AG04450 (cell line): ENCODE measurements around the gene PTPRR. TPM values are rescaled to one million over a fixed set of nuclear protein-coding genes. Genes with fewer than 3 reads are reported as not detected.

Experiments
- CTCF ChIA-PET: fragments of 300-600, 350-600 bp; formaldehyde crosslinking; extraction: SDS; loops from one replicate; lab custom pipeline; 2022; ENCODE audit warnings: antibody characterized with exemption, inconsistent platforms; lab: Charles Lee
- POLR2A ChIA-PET: fragments of 350-600 bp; formaldehyde crosslinking; extraction: SDS; loops from one replicate; lab custom pipeline; 2021; ENCODE audit warnings: antibody characterized with exemption, inconsistent platforms; lab: Yijun Ruan, JAX
- DNase-seq: peaks from one replicate; pipeline ENCODE4 v3.0.0-alpha.2; 2011; ENCODE audit warnings: low read depth, low spot score
- H3K27ac ChIP-seq: one replicate; pipeline ENCODE4 v1.5.1; 2012; ENCODE audit warnings: low read depth, low read length, control low read depth
- H3K27me3 ChIP-seq: one replicate; pipeline ENCODE4 v1.6.0; 2012; ENCODE audit warnings: low read length; ENCODE audit not compliant: control insufficient read depth, insufficient read depth
- H3K4me3 ChIP-seq: 2 replicates; pipeline ENCODE4 v1.5.1; 2011; ENCODE audit warnings: mild to moderate bottlenecking, low read depth, low read length, control low read depth
- H3K9me3 ChIP-seq: 2 replicates; pipeline ENCODE4 v1.5.1; 2012; ENCODE audit warnings: low read length; ENCODE audit not compliant: control insufficient read depth, insufficient read depth
- polyA plus RNA-seq: library from polyadenylated mRNA; depleted of rRNA; stranded (reverse); fragments of >200 nt; gene quantifications from 2 replicates; pipeline ENCODE4 v1.2.3, GENCODE V29; 2011
- TF ChIP-seq, protein P1 (sequence below): IDR thresholded peaks from 2 replicates; pipeline ENCODE4 v1.5.1; 2011; ENCODE audit warnings: low read depth, low read length, control low read depth, inconsistent platforms

Gene PTPRR
- polyA plus RNA-seq, 1 experiment, result 0.07 TPM

DNA sequence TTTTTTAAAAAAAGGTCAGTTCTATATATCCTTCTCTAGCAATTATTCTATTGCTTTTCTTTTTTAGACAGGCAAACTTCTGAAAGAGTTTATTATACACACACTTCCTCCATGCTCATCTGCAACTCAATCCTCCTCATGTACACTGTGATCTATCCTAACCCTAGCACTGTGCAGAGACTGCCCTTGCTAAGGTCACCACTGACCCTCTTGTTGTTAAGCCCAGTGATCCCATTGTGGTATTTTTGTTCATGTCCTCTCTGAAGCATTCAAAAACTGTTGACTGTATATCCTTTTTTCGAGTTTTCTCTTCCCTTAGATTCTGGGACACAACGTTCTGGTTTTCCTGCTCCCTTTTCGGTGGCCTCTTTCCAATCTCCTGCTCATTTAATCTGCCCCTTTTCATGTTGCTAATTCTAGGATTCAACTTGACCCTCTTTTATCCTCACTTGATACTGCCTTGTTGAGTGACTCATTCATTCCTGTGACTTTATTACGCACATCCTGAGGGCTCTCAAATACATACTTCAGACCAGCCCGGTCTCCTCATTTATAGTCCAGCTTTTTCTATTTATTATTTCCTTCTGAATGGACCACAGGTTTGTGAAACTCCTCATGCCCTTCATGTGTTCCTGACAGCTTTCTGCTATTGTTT, 229.4 kb downstream of the PTPRR start:
- Histone ChIP-seq H3K4me3 (no peak overlapping the region), H3K27ac (no peak overlapping the region), H3K9me3 (no peaks in the 10 kb centered on the region), H3K27me3 (no peaks in the 10 kb centered on the region)
- ChIA-PET POLR2A (no interaction called here), CTCF (no interaction called here)
- DNase-seq, result no peak
- TF ChIP-seq, protein P1, sequence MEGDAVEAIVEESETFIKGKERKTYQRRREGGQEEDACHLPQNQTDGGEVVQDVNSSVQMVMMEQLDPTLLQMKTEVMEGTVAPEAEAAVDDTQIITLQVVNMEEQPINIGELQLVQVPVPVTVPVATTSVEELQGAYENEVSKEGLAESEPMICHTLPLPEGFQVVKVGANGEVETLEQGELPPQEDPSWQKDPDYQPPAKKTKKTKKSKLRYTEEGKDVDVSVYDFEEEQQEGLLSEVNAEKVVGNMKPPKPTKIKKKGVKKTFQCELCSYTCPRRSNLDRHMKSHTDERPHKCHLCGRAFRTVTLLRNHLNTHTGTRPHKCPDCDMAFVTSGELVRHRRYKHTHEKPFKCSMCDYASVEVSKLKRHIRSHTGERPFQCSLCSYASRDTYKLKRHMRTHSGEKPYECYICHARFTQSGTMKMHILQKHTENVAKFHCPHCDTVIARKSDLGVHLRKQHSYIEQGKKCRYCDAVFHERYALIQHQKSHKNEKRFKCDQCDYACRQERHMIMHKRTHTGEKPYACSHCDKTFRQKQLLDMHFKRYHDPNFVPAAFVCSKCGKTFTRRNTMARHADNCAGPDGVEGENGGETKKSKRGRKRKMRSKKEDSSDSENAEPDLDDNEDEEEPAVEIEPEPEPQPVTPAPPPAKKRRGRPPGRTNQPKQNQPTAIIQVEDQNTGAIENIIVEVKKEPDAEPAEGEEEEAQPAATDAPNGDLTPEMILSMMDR, result no peak

DNA sequence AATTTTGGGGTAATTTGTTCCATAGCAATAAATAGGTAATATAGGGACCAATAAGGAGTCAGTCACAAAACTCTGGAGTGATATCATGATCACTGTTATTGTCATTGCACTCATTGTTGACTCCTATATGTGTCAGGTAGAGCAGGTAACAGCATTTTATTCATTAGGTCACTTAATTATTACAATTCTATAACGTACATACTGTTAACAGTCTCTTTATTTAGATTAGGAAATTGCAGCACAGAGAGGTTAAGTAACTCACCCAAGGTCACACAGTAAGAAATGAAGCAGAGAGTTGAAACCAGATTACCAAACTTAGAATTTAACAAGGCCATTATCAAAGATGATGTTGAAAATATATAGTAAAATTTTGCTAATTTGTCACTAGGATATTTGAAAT, 233.6 kb downstream of the PTPRR start:
- DNase-seq, result no peak
- TF ChIP-seq, protein P1, result no peak
- no peak overlapping the region for H3K27ac ChIP-seq
- ChIA-PET POLR2A (no interaction called here), CTCF (no interaction called here)
- H3K9me3 ChIP-seq, result no peaks in the 10 kb centered on the region
- H3K4me3 ChIP-seq, result no peak overlapping the region
- H3K27me3 ChIP-seq, result no peaks in the 10 kb centered on the region

DNA sequence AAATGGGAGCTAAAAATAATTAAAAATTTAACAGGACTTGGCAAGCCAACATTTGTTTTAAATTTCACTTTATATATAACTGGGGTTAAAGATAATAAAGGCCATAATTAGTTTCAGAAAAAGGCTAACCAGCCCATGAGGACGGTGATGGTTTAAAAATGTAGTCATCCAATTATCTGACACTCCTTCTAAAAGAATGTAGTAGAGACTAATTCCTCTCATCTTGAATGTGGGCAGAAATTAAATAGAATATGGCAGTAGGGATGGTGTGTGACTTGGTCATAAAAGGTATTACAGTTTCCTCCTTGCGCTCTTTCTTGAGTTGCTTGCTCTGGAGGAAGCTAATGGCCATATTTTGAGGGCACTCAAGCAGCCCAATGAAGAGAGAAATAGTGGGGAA, 234.2 kb downstream of the PTPRR start:
- H3K9me3 ChIP-seq, result no peaks in the 10 kb centered on the region
- ChIA-PET POLR2A (no interaction called here), CTCF (interaction anchor here (1.0 kb wide), 1 partner anchor 47 kb away, joined by 6 read pairs; no protein-coding TSS in a partner anchor)
- TF ChIP-seq, protein P1, result no peak
- DNase-seq, result no peak
- no peak overlapping the region for H3K27ac ChIP-seq
- H3K4me3 ChIP-seq, result no peak overlapping the region
- no peaks in the 10 kb centered on the region for H3K27me3 ChIP-seq

DNA sequence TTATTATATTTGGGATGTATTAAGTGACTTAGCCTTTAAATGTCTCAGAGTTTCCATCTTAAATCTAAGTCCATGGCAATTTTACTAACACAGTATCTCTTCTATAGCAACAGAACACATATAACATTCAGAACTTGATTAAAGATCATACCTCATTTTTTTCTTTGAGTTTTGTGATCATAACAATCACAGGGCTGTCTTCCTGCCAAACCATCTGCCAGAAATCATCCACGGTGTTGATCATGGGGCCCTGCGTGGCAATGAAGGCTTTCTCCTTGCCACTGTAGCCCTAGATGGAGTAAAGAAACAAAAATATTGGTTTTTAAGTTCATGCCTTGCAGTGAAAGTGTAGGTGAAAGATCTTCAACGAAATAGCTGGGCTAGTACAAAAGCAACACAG, 236.6 kb downstream of the PTPRR start:
- TF ChIP-seq, protein P1, result no peak
- POLR2A ChIA-PET, result no interaction called here

DNA sequence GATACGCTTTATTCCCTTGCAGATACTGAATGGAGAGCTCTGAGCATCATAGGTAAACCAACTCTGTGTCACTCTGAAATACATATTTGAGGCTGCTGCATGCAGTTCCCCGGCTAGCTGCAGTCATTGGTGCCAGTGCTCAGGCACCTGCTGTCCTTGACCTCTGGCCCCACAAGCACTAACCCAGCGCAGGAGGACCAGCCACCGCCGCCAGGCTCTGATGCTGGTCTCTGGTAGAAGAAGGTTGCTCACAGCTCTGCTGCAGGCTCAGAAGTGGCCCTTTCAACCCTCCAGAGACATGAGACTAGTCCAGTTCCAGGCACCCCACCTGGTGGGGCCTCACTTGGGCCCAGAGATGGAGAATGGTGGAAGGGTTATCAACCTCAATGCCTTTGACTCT, 248.8 kb downstream of the PTPRR start:
- CTCF ChIA-PET, result no interaction called here
- TF ChIP-seq, protein P1, result no peak
- POLR2A ChIA-PET, result no interaction called here

More for the DNA sequence above, 236.6 kb downstream of the PTPRR start:
- no peak overlapping the region for H3K4me3 ChIP-seq
- DNase-seq, result no peak
- no peaks in the 10 kb centered on the region for H3K9me3 ChIP-seq
- no peak overlapping the region for H3K27ac ChIP-seq
- H3K27me3 ChIP-seq, result no peaks in the 10 kb centered on the region
- CTCF ChIA-PET, result no interaction called here

More for the DNA sequence above, 248.8 kb downstream of the PTPRR start:
- no peaks in the 10 kb centered on the region for H3K27me3 ChIP-seq
- no peaks in the 10 kb centered on the region for H3K9me3 ChIP-seq
- H3K27ac ChIP-seq, result no peak overlapping the region
- no peak overlapping the region for H3K4me3 ChIP-seq
- DNase-seq, result no peak
